Naive thymus-derived CD4-positive, alpha-beta T cell (primary cell): ENCODE data around the gene MAP2K3. TPM values are rescaled to one million over a fixed set of nuclear protein-coding genes. Genes with fewer than 3 reads are reported as not detected.
"Not testable (repeated sequence)": the region's sequence is repeated elsewhere in the genome, so short reads cannot be mapped to it uniquely, and the experiment has no call there.

ENCODE experiments used
- ATAC-seq: fragments of 150-1000 bp; cut with Tn5 transposase; 2 replicates; pipeline ENCODE4 v1.10.0; 2021; ENCODE audit warnings: mild to moderate bottlenecking, moderate library complexity
- CTCF ChIA-PET: fragments of 350-600 bp; sonication (Branson Sonifier 250); formaldehyde crosslinking; loops from one replicate; lab custom pipeline; 2021; ENCODE audit warnings: antibody characterized with exemption; lab: Charles Lee
- POLR2A ChIA-PET: fragments of 350-600 bp; sonication (Branson Sonifier 250); formaldehyde crosslinking; loops from one replicate; lab custom pipeline; 2021; ENCODE audit warnings: antibody characterized with exemption, inconsistent platforms; lab: Charles Lee
- DNase-seq, 9 donors: peaks; one replicate each; pipeline versions ENCODE4 v3.0.0 to v3.0.0-alpha.2; 2020 to 2022; ENCODE audit warnings: mixed read lengths in 1 of 9
- H3K27ac ChIP-seq: one replicate; pipeline ENCODE4 v1.7.0; 2013; ENCODE audit warnings: mild to moderate bottlenecking, low read depth, low read length, moderate library complexity
- H3K27me3 ChIP-seq, 2 donors: one replicate each; pipeline ENCODE4 v1.7.0; 2013; ENCODE audit warnings: low read length in 2 of 2, mild to moderate bottlenecking in 2 of 2, moderate library complexity in 2 of 2; ENCODE audit not compliant: control insufficient read depth in 2 of 2, insufficient read depth in 2 of 2
- H3K36me3 ChIP-seq, 3 experiments: 1 replicate in 2 of 3; 2 replicates in 1 of 3; pipeline ENCODE4 v1.7.0; 2013; ENCODE audit warnings: low read length in 3 of 3, mild to moderate bottlenecking in 3 of 3, moderate library complexity in 1 of 3; ENCODE audit not compliant: insufficient read depth in 3 of 3, control insufficient read depth in 2 of 3
- H3K4me1 ChIP-seq, 2 donors: one replicate each; pipeline ENCODE4 v1.7.0; 2013; ENCODE audit warnings: low read length in 2 of 2, mild to moderate bottlenecking in 2 of 2, moderate library complexity in 1 of 2; ENCODE audit not compliant: control insufficient read depth in 2 of 2, insufficient read depth in 2 of 2
- H3K4me3 ChIP-seq: 2 replicates; pipeline ENCODE4 v1.7.0; 2013; ENCODE audit warnings: mild to moderate bottlenecking, low read length
- H3K9me3 ChIP-seq, 3 experiments: 1 replicate in 2 of 3; 2 replicates in 1 of 3; pipeline ENCODE4 v1.7.0; 2013; ENCODE audit warnings: low read length in 3 of 3; ENCODE audit not compliant: control insufficient read depth in 2 of 3
- H3K27ac Mint-ChIP-seq, 9 donors: one replicate each; pipeline ENCODE4 v1.8.0; 2020 to 2022; ENCODE audit warnings: mixed read lengths in 9 of 9, mild to moderate bottlenecking in 8 of 9, moderate library complexity in 5 of 9, inconsistent platforms in 2 of 9
- H3K27me3 Mint-ChIP-seq, 5 donors: one replicate each; pipeline ENCODE4 v1.8.0; 2021 to 2022; ENCODE audit warnings: mixed read lengths in 5 of 5, mild to moderate bottlenecking in 1 of 5
- H3K36me3 Mint-ChIP-seq, 5 donors: one replicate each; pipeline ENCODE4 v1.8.0; 2020 to 2022; ENCODE audit warnings: mixed read lengths in 5 of 5, mild to moderate bottlenecking in 3 of 5, inconsistent platforms in 1 of 5
- H3K4me1 Mint-ChIP-seq, 7 donors: one replicate each; pipeline ENCODE4 v1.8.0; 2020 to 2022; ENCODE audit warnings: mixed read lengths in 7 of 7, mild to moderate bottlenecking in 3 of 7, inconsistent platforms in 1 of 7
- H3K4me3 Mint-ChIP-seq, 10 donors: one replicate each; pipeline ENCODE4 v1.8.0; 2020 to 2022; ENCODE audit warnings: mild to moderate bottlenecking in 10 of 10, mixed read lengths in 10 of 10, moderate library complexity in 6 of 10, inconsistent platforms in 2 of 10
- H3K9me3 Mint-ChIP-seq, 11 donors: one replicate each; pipeline ENCODE4 v1.8.0; 2020 to 2022; ENCODE audit warnings: mixed read lengths in 11 of 11, mild to moderate bottlenecking in 4 of 11, inconsistent platforms in 1 of 11, moderate library complexity in 1 of 11
- intact Hi-C, 2 donors: fragments of 100-400 bp; cut with micrococcal nuclease; formaldehyde crosslinking; loops; one replicate each; pipeline ENCODE4 v1.15.1; 2023
- polyA plus RNA-seq, 2 donors: library from polyadenylated mRNA; unstranded; fragments of 300-500 nt; fragmentation: Illumina TruSeq; gene quantifications; one replicate each; pipeline ENCODE4 v1.2.3, GENCODE V29; 2021
- total RNA-seq, 6 experiments: library from RNA in 5 of 6; stranded (reverse) in 5 of 6; gene quantifications; 1 replicate in 5 of 6; 2 replicates in 1 of 6; pipeline ENCODE4 v1.2.3 and lab custom pipeline; 2021 to 2026

MAP2K3 gene
- total and polyA plus RNA-seq, 7 experiments from 2014 or later = 37.5 to 127 (median 47.7) TPM

GRCh38 chr17:21339571-21339970 is 55.1 kb downstream of the MAP2K3 start:
- ATAC-seq, intact Hi-C loops, H3K4me1 Mint-ChIP-seq, H3K9me3 ChIP-seq, H3K9me3 Mint-ChIP-seq, H3K4me3 ChIP-seq, H3K36me3 Mint-ChIP-seq, H3K27me3 Mint-ChIP-seq, H3K36me3 ChIP-seq, CTCF ChIA-PET, H3K4me3 Mint-ChIP-seq, H3K4me1 ChIP-seq, H3K27ac Mint-ChIP-seq, H3K27me3 ChIP-seq, DNase-seq, H3K27ac ChIP-seq, POLR2A ChIA-PET: not testable (repeated sequence)

- H3K36me3 ChIP-seq, H3K9me3 ChIP-seq, DNase-seq, H3K4me1 Mint-ChIP-seq, H3K4me1 ChIP-seq, H3K36me3 Mint-ChIP-seq, H3K9me3 Mint-ChIP-seq, intact Hi-C loops, H3K27me3 ChIP-seq, ATAC-seq, H3K4me3 Mint-ChIP-seq, H3K27me3 Mint-ChIP-seq, H3K27ac ChIP-seq, H3K4me3 ChIP-seq, POLR2A ChIA-PET, CTCF ChIA-PET, H3K27ac Mint-ChIP-seq: not testable (repeated sequence)
Measured at GRCh38 chr17:21340407-21340806, 55.9 kb downstream of the MAP2K3 start.

- H3K27me3 Mint-ChIP-seq, H3K4me1 Mint-ChIP-seq, H3K27me3 ChIP-seq, H3K27ac Mint-ChIP-seq, CTCF ChIA-PET, H3K4me3 ChIP-seq, H3K36me3 Mint-ChIP-seq, H3K36me3 ChIP-seq, H3K9me3 ChIP-seq, DNase-seq, ATAC-seq, H3K4me1 ChIP-seq, H3K4me3 Mint-ChIP-seq, H3K9me3 Mint-ChIP-seq, H3K27ac ChIP-seq, intact Hi-C loops, POLR2A ChIA-PET: not testable (repeated sequence)
Measured at GRCh38 chr17:21341279-21341678, 56.8 kb downstream of the MAP2K3 start.

DNA sequence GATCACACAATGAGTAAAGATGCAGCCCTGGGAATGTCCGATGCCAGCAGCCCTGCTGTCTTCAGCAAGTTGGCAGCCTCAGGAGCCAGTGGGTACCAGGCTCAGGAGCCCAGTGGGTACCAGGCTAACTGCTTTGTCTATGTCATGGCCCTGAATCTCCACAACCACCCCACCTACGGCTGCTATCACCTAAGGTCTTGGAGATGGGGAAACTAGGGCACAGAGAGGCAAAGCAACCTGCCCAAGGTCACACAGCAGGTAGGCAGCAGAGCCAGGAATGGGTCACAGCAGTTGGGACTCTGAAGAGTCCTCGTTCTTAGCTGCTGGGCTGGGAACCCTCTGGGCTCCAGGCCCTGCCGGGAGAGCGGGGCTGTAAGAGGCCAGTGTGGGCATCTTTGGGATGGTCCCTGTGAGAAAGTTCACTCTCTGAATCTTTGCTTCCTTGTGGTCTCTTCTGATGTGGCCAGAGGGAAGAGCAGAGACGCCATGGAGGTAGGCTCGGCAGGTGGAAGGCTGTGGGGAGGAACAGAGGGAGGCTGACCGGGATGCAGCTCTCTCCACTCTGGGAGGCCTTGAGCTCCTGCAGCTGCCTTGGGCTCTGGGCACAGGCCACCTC is 57.5 kb downstream of the MAP2K3 start:
- H3K27ac ChIP-seq, H3K27me3 Mint-ChIP-seq, intact Hi-C loops, DNase-seq, CTCF ChIA-PET, H3K27ac Mint-ChIP-seq, ATAC-seq, H3K36me3 ChIP-seq, H3K36me3 Mint-ChIP-seq, H3K4me3 Mint-ChIP-seq, H3K9me3 ChIP-seq, H3K9me3 Mint-ChIP-seq, H3K4me1 Mint-ChIP-seq, H3K4me1 ChIP-seq, H3K27me3 ChIP-seq, POLR2A ChIA-PET, H3K4me3 ChIP-seq: not testable (repeated sequence)

DNA sequence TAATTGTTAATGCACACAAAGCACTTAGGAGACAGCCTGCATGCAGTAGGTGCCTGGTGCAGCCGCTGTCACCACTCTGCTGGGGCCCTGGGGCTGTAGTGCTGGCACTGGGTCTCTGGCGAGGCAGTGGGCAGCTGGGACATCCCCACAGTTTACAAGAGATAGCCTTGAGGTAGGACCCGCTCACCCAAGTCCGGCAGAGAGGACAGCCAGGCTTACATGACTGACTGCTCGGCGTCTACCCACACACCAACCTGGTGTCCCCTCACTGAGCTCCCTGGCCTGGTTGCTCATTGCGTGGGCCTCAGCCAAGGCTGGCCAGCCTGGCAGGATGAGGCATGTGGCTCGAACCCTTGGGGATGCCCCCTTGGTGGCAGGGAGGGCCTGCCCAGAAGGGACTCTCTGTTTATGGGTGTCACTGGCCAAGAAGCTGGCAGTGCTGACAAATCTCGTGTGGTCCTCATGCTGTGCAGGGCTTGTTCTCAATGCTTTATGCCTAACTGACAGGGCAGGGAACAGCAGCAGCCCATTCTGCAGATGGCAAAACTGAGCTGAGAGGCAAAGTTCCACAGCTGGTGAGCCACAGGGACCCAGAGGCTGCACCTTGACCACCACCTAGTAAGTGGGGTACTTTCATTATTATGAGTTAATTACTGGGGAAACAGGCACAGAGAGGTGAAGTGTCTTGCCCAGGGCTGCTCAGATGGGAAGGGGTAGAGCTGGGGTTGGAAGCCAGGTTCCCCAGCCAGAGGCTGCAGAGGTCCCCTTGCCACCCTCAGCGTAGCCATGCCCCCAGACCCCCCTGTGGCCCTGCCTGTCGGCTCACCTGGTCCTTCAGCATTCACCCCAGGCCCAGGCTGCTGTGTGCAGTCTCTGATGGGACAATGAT is 58.8 kb downstream of the MAP2K3 start:
- H3K27ac ChIP-seq, H3K9me3 ChIP-seq, H3K36me3 ChIP-seq, H3K9me3 Mint-ChIP-seq, DNase-seq, H3K4me3 Mint-ChIP-seq, ATAC-seq, CTCF ChIA-PET, H3K27ac Mint-ChIP-seq, POLR2A ChIA-PET, H3K4me3 ChIP-seq, H3K36me3 Mint-ChIP-seq, H3K4me1 ChIP-seq, intact Hi-C loops, H3K27me3 Mint-ChIP-seq, H3K4me1 Mint-ChIP-seq, H3K27me3 ChIP-seq: not testable (repeated sequence)

- H3K27ac ChIP-seq, H3K27me3 ChIP-seq, H3K36me3 Mint-ChIP-seq, POLR2A ChIA-PET, H3K9me3 ChIP-seq, H3K36me3 ChIP-seq, DNase-seq, ATAC-seq, H3K4me1 ChIP-seq, intact Hi-C loops, H3K27me3 Mint-ChIP-seq, CTCF ChIA-PET, H3K27ac Mint-ChIP-seq, H3K9me3 Mint-ChIP-seq, H3K4me3 Mint-ChIP-seq, H3K4me3 ChIP-seq, H3K4me1 Mint-ChIP-seq: not testable (repeated sequence)
Measured at GRCh38 chr17:21344801-21345200, 60.3 kb downstream of the MAP2K3 start.

- no peaks in the 10 kb centered on the region for H3K36me3 Mint-ChIP-seq
- Histone ChIP-seq H3K4me3 (no peak overlapping the region), H3K4me1 (no peaks in the 10 kb centered on the region), H3K36me3 (no peaks in the 10 kb centered on the region), H3K9me3 (no peaks in the 10 kb centered on the region), H3K27ac (no peak overlapping the region), H3K27me3 (no peaks in the 10 kb centered on the region)
- H3K4me3 Mint-ChIP-seq = no peak overlapping the region
- H3K27ac Mint-ChIP-seq = no peak overlapping the region
- peaks cover 0 to 3% (median 0%) of the 10 kb centered on the region in 7 donors for H3K4me1 Mint-ChIP-seq
- DNase-seq = no peak
- no peak for ATAC-seq
- ChIA-PET CTCF (no interaction called here), POLR2A (no interaction called here)
- intact Hi-C loops = no loop called here
- no peaks in the 10 kb centered on the region for H3K27me3 Mint-ChIP-seq
- peaks cover 0 to 3% (median 0%) of the 10 kb centered on the region in 11 donors for H3K9me3 Mint-ChIP-seq
Measured at GRCh38 chr17:21345236-21345635, 60.7 kb downstream of the MAP2K3 start.
